ENCODE results near the gene LEFTY1.

The LEFTY1 gene

DNA sequence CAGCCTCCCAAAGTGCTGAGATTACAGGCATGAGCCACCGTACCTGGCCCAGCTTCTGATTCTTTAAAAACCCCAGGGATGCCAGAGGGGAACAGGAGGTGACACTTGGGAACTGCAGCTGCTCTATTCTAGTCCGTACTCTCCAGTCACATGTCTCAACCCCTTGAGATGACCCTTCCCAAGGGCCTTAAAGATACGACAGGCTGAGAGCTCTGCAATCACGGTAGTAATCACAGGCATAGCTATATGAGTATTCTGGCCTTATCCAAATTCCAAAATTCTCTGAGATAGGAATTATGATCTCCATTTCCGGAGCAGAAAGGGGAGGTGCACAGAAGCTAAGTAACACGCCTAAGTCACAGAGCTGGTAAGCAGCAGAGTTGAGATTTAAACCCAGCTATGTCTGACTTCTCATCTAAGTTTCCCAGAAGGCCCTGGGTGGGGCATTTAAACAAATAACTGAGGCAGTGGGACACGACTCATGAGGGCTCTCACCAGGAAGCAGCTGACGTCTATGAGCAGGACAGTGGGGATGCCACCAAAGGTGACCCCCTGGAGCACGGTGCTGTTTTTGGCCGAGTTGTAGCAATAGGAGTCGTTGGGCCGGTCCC lies 11.9 kb downstream of the LEFTY1 start:
- Histone ChIP-seq H3K4me3 (replicated peaks; ENCODE audit: insufficient read depth, low read length) (no peak overlapping the region), H3K27me3 (ENCODE audit: insufficient read depth, poor library complexity, severe bottlenecking) (no peaks in the 10 kb centered on the region), H3K27ac (replicated peaks) (no peak overlapping the region)
- no peak for DNase-seq (ENCODE audit: low read depth in 1 of 2, low spot score in 1 of 2)
- TF ChIP-seq, protein P1, sequence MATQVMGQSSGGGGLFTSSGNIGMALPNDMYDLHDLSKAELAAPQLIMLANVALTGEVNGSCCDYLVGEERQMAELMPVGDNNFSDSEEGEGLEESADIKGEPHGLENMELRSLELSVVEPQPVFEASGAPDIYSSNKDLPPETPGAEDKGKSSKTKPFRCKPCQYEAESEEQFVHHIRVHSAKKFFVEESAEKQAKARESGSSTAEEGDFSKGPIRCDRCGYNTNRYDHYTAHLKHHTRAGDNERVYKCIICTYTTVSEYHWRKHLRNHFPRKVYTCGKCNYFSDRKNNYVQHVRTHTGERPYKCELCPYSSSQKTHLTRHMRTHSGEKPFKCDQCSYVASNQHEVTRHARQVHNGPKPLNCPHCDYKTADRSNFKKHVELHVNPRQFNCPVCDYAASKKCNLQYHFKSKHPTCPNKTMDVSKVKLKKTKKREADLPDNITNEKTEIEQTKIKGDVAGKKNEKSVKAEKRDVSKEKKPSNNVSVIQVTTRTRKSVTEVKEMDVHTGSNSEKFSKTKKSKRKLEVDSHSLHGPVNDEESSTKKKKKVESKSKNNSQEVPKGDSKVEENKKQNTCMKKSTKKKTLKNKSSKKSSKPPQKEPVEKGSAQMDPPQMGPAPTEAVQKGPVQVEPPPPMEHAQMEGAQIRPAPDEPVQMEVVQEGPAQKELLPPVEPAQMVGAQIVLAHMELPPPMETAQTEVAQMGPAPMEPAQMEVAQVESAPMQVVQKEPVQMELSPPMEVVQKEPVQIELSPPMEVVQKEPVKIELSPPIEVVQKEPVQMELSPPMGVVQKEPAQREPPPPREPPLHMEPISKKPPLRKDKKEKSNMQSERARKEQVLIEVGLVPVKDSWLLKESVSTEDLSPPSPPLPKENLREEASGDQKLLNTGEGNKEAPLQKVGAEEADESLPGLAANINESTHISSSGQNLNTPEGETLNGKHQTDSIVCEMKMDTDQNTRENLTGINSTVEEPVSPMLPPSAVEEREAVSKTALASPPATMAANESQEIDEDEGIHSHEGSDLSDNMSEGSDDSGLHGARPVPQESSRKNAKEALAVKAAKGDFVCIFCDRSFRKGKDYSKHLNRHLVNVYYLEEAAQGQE (IDR thresholded peaks at IDR 0.05; ENCODE audit: insufficient replicate concordance, low read depth) = no peak
- no peak for TF ChIP-seq POLR2AphosphoS5 (IDR thresholded peaks at IDR 0.05; ENCODE audit: low read depth)
- TF ChIP-seq GABPA (IDR thresholded peaks at IDR 0.05; ENCODE audit: low read depth) = no peak
- no peak for TF ChIP-seq SPI1 (IDR thresholded peaks at IDR 0.05; ENCODE audit: borderline replicate concordance, low read depth)
- TF ChIP-seq, protein P2, sequence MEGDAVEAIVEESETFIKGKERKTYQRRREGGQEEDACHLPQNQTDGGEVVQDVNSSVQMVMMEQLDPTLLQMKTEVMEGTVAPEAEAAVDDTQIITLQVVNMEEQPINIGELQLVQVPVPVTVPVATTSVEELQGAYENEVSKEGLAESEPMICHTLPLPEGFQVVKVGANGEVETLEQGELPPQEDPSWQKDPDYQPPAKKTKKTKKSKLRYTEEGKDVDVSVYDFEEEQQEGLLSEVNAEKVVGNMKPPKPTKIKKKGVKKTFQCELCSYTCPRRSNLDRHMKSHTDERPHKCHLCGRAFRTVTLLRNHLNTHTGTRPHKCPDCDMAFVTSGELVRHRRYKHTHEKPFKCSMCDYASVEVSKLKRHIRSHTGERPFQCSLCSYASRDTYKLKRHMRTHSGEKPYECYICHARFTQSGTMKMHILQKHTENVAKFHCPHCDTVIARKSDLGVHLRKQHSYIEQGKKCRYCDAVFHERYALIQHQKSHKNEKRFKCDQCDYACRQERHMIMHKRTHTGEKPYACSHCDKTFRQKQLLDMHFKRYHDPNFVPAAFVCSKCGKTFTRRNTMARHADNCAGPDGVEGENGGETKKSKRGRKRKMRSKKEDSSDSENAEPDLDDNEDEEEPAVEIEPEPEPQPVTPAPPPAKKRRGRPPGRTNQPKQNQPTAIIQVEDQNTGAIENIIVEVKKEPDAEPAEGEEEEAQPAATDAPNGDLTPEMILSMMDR (IDR thresholded peaks at IDR 0.05; ENCODE audit: insufficient read depth, low read length) = no peak

DNA sequence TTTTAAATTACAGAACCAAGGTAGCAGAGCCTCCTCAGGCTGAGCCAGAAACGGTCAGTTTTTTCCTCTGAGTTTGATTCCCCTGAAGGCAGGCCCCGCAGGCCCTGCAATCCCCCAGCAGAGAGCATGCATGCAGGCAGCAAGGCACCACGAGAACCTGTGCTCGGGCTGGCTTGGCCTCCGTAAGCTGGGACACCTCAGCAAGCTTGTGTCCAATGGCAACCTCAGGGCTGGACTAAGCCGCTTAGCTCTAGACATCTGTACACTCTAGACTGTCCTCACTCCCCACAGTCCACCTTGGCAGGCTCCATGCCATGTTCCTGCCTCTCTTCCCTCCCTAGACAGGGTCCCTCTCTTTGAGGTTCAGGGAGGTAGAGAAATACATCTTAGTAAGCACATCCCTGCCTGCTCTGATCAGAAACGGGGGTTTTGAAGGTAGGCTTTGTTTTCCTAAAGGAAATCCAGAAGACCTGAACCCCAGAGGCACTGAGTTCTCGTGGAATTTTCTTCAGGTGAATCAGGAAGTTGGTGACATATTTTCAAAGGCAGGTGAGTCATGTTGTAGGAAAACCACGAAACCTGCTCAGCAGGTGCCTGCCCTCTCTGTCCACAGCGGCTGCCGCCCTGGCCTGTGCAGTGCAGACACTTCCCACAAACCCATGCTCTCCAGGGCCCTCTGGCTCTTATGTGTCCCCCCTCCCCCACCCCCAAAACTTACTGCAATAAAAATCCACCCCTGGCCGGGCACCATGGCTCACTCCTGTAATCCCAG lies 13.7 kb downstream of the LEFTY1 start:
- Histone ChIP-seq H3K4me3 (replicated peaks; ENCODE audit: insufficient read depth, low read length) (no peak overlapping the region), H3K27me3 (ENCODE audit: insufficient read depth, poor library complexity, severe bottlenecking) (no peaks in the 10 kb centered on the region), H3K27ac (replicated peaks) (no peak overlapping the region)
- DNase-seq (ENCODE audit: low read depth in 1 of 2, low spot score in 1 of 2) = no peak
- no peak for TF ChIP-seq GABPA (IDR thresholded peaks at IDR 0.05; ENCODE audit: low read depth)
- TF ChIP-seq SPI1 (IDR thresholded peaks at IDR 0.05; ENCODE audit: borderline replicate concordance, low read depth) = no peak
- TF ChIP-seq POLR2AphosphoS5 (IDR thresholded peaks at IDR 0.05; ENCODE audit: low read depth) = no peak
- TF ChIP-seq, protein P2 (IDR thresholded peaks at IDR 0.05; ENCODE audit: insufficient read depth, low read length) = no peak
- TF ChIP-seq, protein P1 (IDR thresholded peaks at IDR 0.05; ENCODE audit: insufficient replicate concordance, low read depth) = no peak

DNA sequence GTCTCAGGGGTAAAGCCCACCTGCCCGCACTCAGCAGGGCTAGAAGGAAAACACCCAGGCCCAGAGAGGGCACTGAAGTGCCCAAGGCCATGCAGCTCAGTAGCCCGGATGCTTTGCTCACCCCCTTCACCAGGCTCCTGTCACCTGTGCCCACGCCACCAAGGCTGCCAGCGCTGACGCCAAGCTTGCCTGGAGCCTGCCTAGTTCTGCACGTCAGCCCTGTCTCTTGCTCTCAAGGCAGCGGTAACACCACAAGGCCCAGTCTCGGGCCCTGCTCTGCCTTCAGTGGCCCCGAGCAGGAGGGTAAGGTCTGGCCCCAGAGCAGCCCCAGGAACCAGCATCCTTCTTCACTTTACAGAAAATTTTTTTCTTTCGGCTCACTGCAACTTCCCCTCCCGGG lies 14.5 kb downstream of the LEFTY1 start:
- no peak for DNase-seq (ENCODE audit: low read depth in 1 of 2, low spot score in 1 of 2)
- H3K4me3 ChIP-seq (replicated peaks; ENCODE audit: insufficient read depth, low read length) = no peak overlapping the region
- H3K27me3 ChIP-seq (ENCODE audit: insufficient read depth, poor library complexity, severe bottlenecking) = no peaks in the 10 kb centered on the region
- H3K27ac ChIP-seq (replicated peaks) = no peak overlapping the region
- TF ChIP-seq SPI1 (IDR thresholded peaks at IDR 0.05; ENCODE audit: borderline replicate concordance, low read depth) = no peak

DNA sequence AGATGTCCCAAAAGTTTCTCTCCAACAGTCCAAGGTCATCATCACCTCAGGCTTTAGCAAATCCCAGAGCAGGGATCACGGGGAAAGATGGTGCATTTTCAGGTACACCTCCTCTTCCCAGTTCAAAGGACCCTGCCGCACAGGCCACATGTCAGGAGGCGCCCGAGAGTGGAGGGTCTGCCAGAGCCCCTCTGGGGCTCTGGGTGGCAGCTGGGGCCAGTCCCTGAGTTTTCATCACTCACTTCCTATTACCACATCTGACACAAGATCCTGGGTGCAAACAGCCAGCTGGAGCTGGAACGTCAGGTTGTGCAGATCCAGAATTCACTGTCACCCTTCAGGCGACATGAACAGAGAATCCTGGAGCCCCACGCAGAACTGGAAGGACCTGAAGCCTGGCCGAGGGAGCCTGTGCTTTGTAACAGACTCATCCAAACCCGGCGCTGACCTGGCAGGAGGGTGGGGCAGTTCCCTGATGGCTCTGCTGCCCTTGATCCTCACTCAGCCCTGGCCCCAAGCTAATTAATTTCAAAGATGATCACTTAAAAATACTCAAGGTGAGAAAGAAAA lies 15.6 kb downstream of the LEFTY1 start:
- Histone ChIP-seq H3K27ac (replicated peaks) (no peak overlapping the region), H3K27me3 (ENCODE audit: insufficient read depth, poor library complexity, severe bottlenecking) (no peaks in the 10 kb centered on the region), H3K4me3 (replicated peaks; ENCODE audit: insufficient read depth, low read length) (no peak overlapping the region)
- TF ChIP-seq, protein P2 (IDR thresholded peaks at IDR 0.05; ENCODE audit: insufficient read depth, low read length) = no peak
- TF ChIP-seq POLR2AphosphoS5 (IDR thresholded peaks at IDR 0.05; ENCODE audit: low read depth) = no peak
- DNase-seq (ENCODE audit: low read depth in 1 of 2, low spot score in 1 of 2) = no peak
